CD4-positive, alpha-beta T cell treated with Interleukin-15 for 1 hour (primary cell): ENCODE data around the gene MLF2.

ENCODE experiments used
- DNase-seq: peaks from one replicate; pipeline ENCODE4 v3.0.0-alpha.2; 2020

The MLF2 gene, protein sequence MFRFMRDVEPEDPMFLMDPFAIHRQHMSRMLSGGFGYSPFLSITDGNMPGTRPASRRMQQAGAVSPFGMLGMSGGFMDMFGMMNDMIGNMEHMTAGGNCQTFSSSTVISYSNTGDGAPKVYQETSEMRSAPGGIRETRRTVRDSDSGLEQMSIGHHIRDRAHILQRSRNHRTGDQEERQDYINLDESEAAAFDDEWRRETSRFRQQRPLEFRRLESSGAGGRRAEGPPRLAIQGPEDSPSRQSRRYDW

DNA sequence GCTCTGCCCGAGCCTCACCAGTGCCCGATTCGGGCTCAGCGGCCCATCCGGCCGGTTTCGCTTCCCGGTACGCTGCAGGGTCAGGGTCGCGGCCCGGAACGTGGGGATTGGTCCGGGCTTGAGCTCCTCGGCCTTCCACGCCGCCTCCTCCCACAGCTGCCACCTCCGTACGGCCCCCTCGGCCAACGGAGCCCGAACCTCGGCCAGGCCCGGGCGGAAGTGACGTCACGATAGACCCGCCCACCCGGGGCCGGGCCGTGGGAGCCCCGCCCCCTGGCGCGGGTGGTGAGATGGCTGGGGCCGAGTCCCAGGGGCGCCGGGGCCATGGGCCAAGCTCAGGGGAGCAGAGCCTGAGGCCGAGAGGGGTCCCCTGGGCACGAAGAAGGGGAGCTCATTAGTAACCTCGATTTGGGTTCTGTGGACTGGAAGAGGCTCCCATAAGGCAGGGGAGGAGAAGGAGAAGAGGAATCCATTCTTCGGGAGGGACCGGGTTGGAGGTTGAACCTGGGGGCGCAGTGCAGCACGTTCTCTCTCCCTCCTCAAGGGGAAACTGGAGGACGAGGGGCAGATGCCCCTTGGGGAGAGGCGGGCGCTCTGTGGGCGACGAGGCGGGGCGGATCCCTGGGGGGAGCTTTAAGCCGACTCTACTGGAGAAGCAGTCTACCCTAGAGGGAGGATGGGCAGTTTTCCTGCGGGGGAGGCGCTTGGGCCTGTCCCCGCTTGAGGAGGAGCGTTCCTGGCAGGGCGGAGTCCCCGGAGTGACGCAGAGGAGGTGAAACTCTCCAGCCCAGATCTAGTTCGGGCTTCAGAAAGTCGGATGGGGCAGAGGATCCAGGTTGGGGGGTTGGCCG, at the start of gene MLF2:
Gene MLF2, minus strand, starts transcription at position 221 of the 851 bp plus-strand sequence. CDS start 807 bp downstream, outside the sequence.
- peak; percentile 98 for DNase-seq

GRCh38 chr12:6799147-6799546, 46.2 kb upstream of the MLF2 start:
- DNase-seq, result no peak

GRCh38 chr12:6796576-6796975, 43.6 kb upstream of the MLF2 start:
- no peak for DNase-seq

- DNase-seq, result no peak
Observed at GRCh38 chr12:6795088-6795487, 42.1 kb upstream of the MLF2 start.

GRCh38 chr12:6792522-6793201, 39.7 kb upstream of the MLF2 start:
- peak; percentile 64 for DNase-seq

- DNase-seq, result no peak
Observed at GRCh38 chr12:6791931-6792520, 39.1 kb upstream of the MLF2 start.

DNA sequence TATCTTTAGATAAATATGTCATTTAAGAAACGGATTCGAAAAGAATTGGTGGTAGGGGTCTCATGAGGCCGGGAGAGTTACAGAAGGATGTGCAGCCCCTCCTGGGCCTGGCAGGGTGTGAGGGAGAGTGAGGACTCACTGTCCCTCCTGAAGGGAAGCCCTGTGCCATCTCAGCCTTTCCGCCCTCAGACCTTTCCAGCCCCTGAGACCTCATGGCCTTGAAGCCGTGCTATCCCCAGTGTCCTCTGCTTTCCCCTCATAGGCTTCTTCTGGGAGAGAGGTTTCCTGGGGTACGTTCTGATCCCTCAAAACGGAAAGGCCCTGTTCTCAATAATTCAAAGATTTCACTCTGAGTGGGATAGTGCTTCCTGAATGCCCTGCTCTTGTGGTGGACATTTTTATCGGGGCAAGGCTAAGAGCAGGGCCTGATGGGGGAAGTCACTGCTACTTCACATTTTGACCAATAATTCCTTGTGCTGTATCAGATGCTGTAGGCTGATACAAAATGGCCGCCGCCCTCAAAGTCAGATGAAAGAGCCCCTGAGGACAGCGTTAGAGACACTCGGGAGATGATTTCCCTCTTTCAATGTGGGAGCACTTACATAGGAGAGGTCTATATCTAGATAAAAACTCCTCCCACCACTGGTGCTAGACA, 37.7 kb upstream of the MLF2 start:
- no peak for DNase-seq

GRCh38 chr12:6788972-6789924, 36.3 kb upstream of the MLF2 start, which contains the start of gene CD4:
Gene CD4 (plus strand): TSS chr12:6789528. CDS start chr12:6800139, 10,611 bp downstream.
- DNase-seq, result peak; percentile 77

GRCh38 chr12:6787309-6787708, 34.4 kb upstream of the MLF2 start:
- DNase-seq, result no peak

DNA sequence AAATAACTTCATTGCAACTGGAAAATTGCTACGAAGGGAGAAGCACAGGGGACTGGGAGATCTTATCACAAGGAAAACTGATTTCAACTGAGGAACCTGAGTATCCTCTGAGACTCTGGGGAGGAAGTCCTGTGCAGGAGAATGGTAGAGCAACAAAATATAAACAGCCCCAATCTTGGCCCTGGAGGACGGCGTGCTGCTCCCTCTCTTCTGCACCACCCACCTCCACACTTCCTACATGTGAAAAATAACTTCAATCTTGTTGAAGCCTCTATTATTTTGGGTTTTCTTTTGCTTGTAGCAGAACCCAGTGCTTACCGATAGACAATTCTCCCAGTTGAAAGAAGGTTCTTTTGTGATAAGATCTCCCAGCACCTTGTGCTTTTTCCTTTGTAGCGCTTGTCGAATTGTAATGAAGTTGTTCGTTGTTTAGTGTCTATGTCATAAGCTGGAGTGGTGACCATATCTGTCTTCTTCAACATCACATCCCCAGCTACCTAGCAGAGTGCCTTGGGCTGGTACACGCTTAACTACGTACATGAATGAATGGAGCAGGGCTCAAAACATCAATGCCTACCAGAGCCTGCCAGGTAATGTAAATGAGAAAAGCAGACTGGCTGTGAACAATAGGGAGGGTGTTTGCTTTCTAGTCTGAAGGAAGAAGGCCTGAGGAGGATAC, 33.6 kb upstream of the MLF2 start:
- peak; percentile 38 for DNase-seq

DNA sequence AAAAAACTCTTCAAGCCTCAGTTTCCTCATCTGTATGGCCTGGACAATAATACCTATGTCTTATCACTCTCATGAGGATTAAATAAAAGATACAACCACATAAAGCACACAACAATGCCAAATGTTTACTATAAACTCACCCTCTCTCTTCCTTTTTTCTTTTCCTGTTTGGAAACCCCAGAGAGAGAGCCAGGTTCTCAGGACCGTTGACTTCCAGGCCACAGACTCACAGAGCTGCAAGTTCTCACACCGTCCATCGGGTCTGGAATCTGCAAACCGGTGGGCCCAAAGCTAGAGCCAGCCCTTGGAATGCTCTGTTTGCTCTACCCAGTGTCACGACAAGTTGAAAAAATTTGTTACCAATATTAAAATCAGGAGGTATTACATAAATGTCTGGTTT, 31.8 kb upstream of the MLF2 start:
- no peak for DNase-seq

GRCh38 chr12:6784296-6784695, 31.4 kb upstream of the MLF2 start:
- DNase-seq, result no peak

DNA sequence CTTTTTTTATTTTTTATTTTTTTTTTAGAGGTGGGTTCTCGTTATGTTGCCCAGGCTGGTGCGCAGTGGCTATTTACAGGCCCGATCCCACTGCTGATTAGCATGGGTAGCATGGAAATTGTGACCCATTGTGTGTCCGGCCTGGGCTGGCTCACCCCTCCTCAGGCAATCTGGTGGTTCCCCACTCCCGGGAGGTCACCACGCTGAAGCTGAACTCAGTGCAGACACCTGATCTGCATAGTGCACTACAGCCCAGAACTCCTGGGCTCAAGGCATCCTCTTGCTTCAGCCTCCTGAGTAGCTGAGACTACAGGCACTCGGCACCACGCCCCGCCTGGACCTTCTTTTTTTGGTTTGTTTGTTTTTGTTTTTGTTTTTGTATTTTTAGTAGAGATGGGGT, 30.9 kb upstream of the MLF2 start:
- no peak for DNase-seq

- DNase-seq, result no peak
Observed at GRCh38 chr12:6782850-6783566, 30.1 kb upstream of the MLF2 start.

GRCh38 chr12:6782119-6782518, 29.2 kb upstream of the MLF2 start:
- DNase-seq, result no peak

DNA sequence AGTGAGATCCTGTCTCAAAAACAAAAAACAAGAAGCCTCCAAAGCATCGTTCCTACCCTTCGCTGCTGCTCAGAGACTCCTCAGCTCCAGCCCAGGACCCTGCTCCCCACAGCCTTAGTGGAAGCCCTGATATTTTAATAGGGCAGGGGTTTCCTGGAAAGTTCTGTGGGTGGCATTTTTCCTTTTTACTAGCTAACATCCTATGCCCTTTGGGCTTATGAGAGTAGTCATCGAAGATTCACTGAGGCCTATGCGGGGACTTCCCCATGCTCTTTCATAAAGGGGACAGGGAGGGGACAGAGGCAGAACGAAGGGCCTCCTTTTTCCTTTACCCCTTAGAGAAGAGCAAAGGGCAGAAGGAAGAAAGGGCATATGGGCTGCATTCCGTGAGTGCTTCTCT, 27.6 kb upstream of the MLF2 start:
- DNase-seq, result no peak

GRCh38 chr12:6779708-6780432, 26.9 kb upstream of the MLF2 start:
- DNase-seq, result no peak

DNA sequence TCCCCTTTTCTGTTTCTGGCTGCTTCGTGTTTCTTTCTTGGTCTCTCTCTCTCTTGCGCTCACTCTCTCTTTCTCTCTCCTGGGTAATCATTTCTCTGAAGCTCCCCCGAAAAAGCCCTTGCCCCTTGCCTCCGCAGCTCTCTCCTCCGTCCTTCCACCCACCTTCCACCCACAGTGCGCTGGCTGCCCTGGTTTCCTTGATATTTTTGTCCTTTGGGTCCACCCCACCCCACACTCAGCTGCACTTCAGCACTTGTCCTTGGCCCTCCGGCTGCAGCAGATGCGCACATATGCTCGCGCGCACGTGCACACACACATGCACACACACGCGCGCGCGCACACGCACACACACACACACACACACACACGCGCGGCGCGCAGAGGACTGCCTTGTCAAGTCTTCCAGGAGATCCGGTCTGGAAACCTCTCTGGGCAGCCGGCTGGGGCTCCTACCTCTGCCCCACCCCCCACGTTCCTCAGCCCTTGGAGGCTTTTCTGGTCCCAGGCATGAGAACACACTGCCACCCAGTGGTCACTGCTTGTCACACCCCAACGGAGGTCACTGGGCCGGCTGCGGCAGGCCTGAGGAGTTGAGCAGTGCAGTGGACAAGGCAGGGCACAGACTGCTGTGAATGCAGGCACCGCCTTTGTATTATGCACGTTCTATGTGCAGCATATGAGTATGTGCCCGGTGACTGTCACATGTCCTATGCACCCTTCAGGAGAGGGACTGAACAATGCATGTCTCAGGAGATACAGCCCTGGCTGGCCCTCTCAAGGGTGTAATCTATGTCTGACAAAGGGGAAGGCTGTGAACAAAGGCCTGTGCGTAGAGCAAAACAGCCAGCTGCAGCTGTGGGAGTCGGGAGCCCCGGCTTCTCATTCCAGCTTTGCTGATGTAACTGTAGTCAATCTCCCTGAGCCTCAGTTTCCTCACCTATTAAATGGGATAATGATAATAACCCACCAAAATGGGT, 25.9 kb upstream of the MLF2 start:
- DNase-seq, result peak; percentile 86
